H9 (cell line): Measurements from ENCODE around the gene AGT. TPM values are rescaled to one million over a fixed set of nuclear protein-coding genes. Genes with fewer than 3 reads are reported as not detected.

Source experiments
- DNase-seq: peaks from one replicate; pipeline ENCODE4 v3.0.0-alpha.2; 2017
- H2AFZ ChIP-seq: one replicate; pipeline ENCODE4 v1.6.1; 2013; ENCODE audit warnings: mild to moderate bottlenecking, low read length, control low read depth, moderate library complexity
- H2AK5ac ChIP-seq: 2 replicates; pipeline ENCODE4 v1.6.1; 2013; ENCODE audit warnings: low read length, control low read depth, mixed read lengths; ENCODE audit not compliant: insufficient read length
- H2BK120ac ChIP-seq: one replicate; pipeline ENCODE4 v1.6.1; 2013; ENCODE audit warnings: low read depth, mild to moderate bottlenecking, low read length, control low read depth, inconsistent platforms; ENCODE audit not compliant: poor library complexity, severe bottlenecking
- H2BK12ac ChIP-seq: 2 replicates; pipeline ENCODE4 v1.6.1; 2013; ENCODE audit warnings: low read length, control low read depth, mixed read lengths, low read depth; ENCODE audit not compliant: insufficient read length
- H2BK15ac ChIP-seq: 2 replicates; pipeline ENCODE4 v1.6.1; 2013; ENCODE audit warnings: low read depth, low read length, control low read depth
- H2BK20ac ChIP-seq: one replicate; pipeline ENCODE4 v1.6.1; 2013; ENCODE audit warnings: low read depth, mild to moderate bottlenecking, low read length, control low read depth, inconsistent platforms; ENCODE audit not compliant: poor library complexity, severe bottlenecking
- H2BK5ac ChIP-seq: 2 replicates; pipeline ENCODE4 v1.6.1; 2013; ENCODE audit warnings: low read length, control low read depth, mixed read lengths; ENCODE audit not compliant: insufficient read length
- H3K14ac ChIP-seq: 2 replicates; pipeline ENCODE4 v1.6.1; 2013; ENCODE audit warnings: low read length, control low read depth; ENCODE audit not compliant: insufficient read depth
- H3K18ac ChIP-seq: 2 replicates; pipeline ENCODE4 v1.6.1; 2013; ENCODE audit warnings: low read depth, mild to moderate bottlenecking, mixed read lengths, low read length, control low read depth; ENCODE audit not compliant: insufficient read length
- H3K23ac ChIP-seq: 2 replicates; pipeline ENCODE4 v1.6.1; 2013; ENCODE audit warnings: low read length, control low read depth, mixed read lengths, low read depth; ENCODE audit not compliant: insufficient read length
- H3K23me2 ChIP-seq: 2 replicates; pipeline ENCODE4 v1.6.1; 2013; ENCODE audit warnings: low read depth, mild to moderate bottlenecking, mixed read lengths, low read length, control low read depth; ENCODE audit not compliant: insufficient read length, poor library complexity, severe bottlenecking
- H3K27ac ChIP-seq: 2 replicates; pipeline ENCODE4 v1.5.1; 2013; ENCODE audit warnings: low read length, control low read depth, mixed read lengths, low read depth; ENCODE audit not compliant: insufficient read length
- H3K27me3 ChIP-seq: 2 replicates; pipeline ENCODE4 v1.6.1; 2013; ENCODE audit warnings: low read length, control low read depth, inconsistent platforms; ENCODE audit not compliant: insufficient read depth
- H3K4ac ChIP-seq: 2 replicates; pipeline ENCODE4 v1.6.1; 2013; ENCODE audit warnings: low read depth, mild to moderate bottlenecking, control low read depth, inconsistent platforms, low read length, moderate library complexity
- H3K4me1 ChIP-seq: 2 replicates; pipeline ENCODE4 v1.6.1; 2013; ENCODE audit warnings: low read length, control low read depth, inconsistent platforms; ENCODE audit not compliant: insufficient read depth
- H3K4me2 ChIP-seq: 2 replicates; pipeline ENCODE4 v1.6.1; 2013; ENCODE audit warnings: low read length, control low read depth, mixed read lengths; ENCODE audit not compliant: insufficient read length, insufficient read depth
- H3K56ac ChIP-seq: 2 replicates; pipeline ENCODE4 v1.6.1; 2013; ENCODE audit warnings: low read depth, mild to moderate bottlenecking, mixed read lengths, low read length, control low read depth; ENCODE audit not compliant: insufficient read length
- H3K79me1 ChIP-seq: 2 replicates; pipeline ENCODE4 v1.6.1; 2013; ENCODE audit warnings: low read depth, mild to moderate bottlenecking, moderate library complexity, low read length, control low read depth, inconsistent platforms; ENCODE audit not compliant: insufficient read depth, poor library complexity, severe bottlenecking
- H3K79me2 ChIP-seq: 2 replicates; pipeline ENCODE4 v1.6.1; 2013; ENCODE audit warnings: low read length, control low read depth, inconsistent platforms; ENCODE audit not compliant: insufficient read depth
- H3K9ac ChIP-seq: 2 replicates; pipeline ENCODE4 v1.6.1; 2013; ENCODE audit warnings: low read length, control low read depth, mixed read lengths; ENCODE audit not compliant: insufficient read length; ENCODE audit errors: extremely low read depth
- H3K9me3 ChIP-seq: one replicate; pipeline ENCODE4 v1.6.1; 2013; ENCODE audit warnings: low read depth, low read length, inconsistent platforms; ENCODE audit not compliant: control insufficient read depth
- H3T11ph ChIP-seq: one replicate; pipeline ENCODE4 v1.6.1; 2013; ENCODE audit warnings: mild to moderate bottlenecking, low read length, control low read depth, inconsistent platforms
- H4K20me1 ChIP-seq: one replicate; pipeline ENCODE4 v1.6.1; 2013; ENCODE audit not compliant: control insufficient read depth, insufficient read length, insufficient read depth
- H4K5ac ChIP-seq: 2 replicates; pipeline ENCODE4 v1.6.1; 2013; ENCODE audit warnings: low read depth, mild to moderate bottlenecking, mixed read lengths, low read length, control low read depth; ENCODE audit not compliant: insufficient read length
- H4K8ac ChIP-seq: replicated peaks from 2 replicates; pipeline ENCODE4 v1.6.1; 2013; ENCODE audit warnings: low read length, control low read depth, mixed read lengths, low read depth; ENCODE audit not compliant: insufficient read length
- H4K91ac ChIP-seq: 2 replicates; pipeline ENCODE4 v1.6.1; 2013; ENCODE audit warnings: low read depth, mild to moderate bottlenecking, moderate library complexity, mixed read lengths, low read length, control low read depth; ENCODE audit not compliant: insufficient read length
- H3K27ac Mint-ChIP-seq, 3 experiments: 2 replicates in 2 of 3; 3 replicates in 1 of 3; pipeline ENCODE4 v1.8.0; 2020 to 2021; ENCODE audit warnings: mixed read lengths in 3 of 3, mild to moderate bottlenecking in 1 of 3, moderate library complexity in 1 of 3
- H3K27me3 Mint-ChIP-seq: 2 replicates; pipeline ENCODE4 v1.8.0; 2021; ENCODE audit warnings: low read depth, mild to moderate bottlenecking, moderate library complexity, mixed read lengths
- H3K36me3 Mint-ChIP-seq, 3 experiments: 2 replicates in 2 of 3; 3 replicates in 1 of 3; pipeline ENCODE4 v1.8.0; 2020 to 2021; ENCODE audit warnings: low read depth in 3 of 3, mixed read lengths in 3 of 3; ENCODE audit not compliant: insufficient read depth in 1 of 3
- H3K4me1 Mint-ChIP-seq, 2 experiments: 2 replicates each; pipeline ENCODE4 v1.8.0; 2020; ENCODE audit warnings: mixed read lengths in 2 of 2
- H3K4me3 Mint-ChIP-seq, 2 experiments: 2 replicates in 1 of 2; 3 replicates in 1 of 2; pipeline ENCODE4 v1.8.0; 2020 to 2021; ENCODE audit warnings: mild to moderate bottlenecking in 2 of 2, mixed read lengths in 2 of 2, moderate library complexity in 1 of 2
- H3K9me3 Mint-ChIP-seq, 2 experiments: 2 replicates in 1 of 2; 3 replicates in 1 of 2; pipeline ENCODE4 v1.8.0; 2020; ENCODE audit warnings: mild to moderate bottlenecking in 2 of 2, mixed read lengths in 2 of 2, moderate library complexity in 1 of 2
- CTCF ChIP-seq: fragments of 200-600 bp; sonication (generic); conservative IDR thresholded peaks from 3 replicates; pipeline ENCODE4 v1.8.0; 2021; ENCODE audit warnings: antibody characterized with exemption, mild to moderate bottlenecking
- WGBS: extraction: QIAGEN DNeasy Blood & Tissue Kit; methylation state at CpG from one replicate; pipeline ENCODE4 v1.1.7; 2013; ENCODE audit warnings: missing lambda C conversion rate, low lambda C conversion rate, mixed read lengths; ENCODE audit not compliant: insufficient read length; ENCODE audit errors: extremely low coverage; 5-methylcytosine and 5-hydroxymethylcytosine counted together
- total RNA-seq: library from RNA; stranded (reverse); gene quantifications from 2 replicates; pipeline ENCODE4 v1.2.1, GENCODE V29; 2021

The AGT gene
- total RNA-seq, 1 experiment from 2014 or later: not detected

GRCh38 chr1:230696218-230696617 lies 17.7 kb downstream of the AGT start:
- Histone ChIP-seq H3K56ac (no peak overlapping the region), H3K18ac (no peak overlapping the region), H3K14ac (no peak overlapping the region), H3K79me2 (no peaks in the 10 kb centered on the region), H2AFZ (no peak overlapping the region), H2BK5ac (no peak overlapping the region), H3K4me2 (no peak overlapping the region), H3K27ac (no peak overlapping the region), H3T11ph (no peak overlapping the region), H3K23me2 (no peaks in the 10 kb centered on the region), H3K27me3 (no peaks in the 10 kb centered on the region), H2BK20ac (no peak overlapping the region), H3K4ac (no peak overlapping the region), H3K9me3 (no peaks in the 10 kb centered on the region), H2AK5ac (no peak overlapping the region), H4K5ac (no peak overlapping the region), H3K9ac (no peak overlapping the region), H3K79me1 (no peaks in the 10 kb centered on the region), H2BK120ac (no peak overlapping the region), H2BK12ac (no peak overlapping the region), H3K23ac (no peak overlapping the region), H4K8ac (no peak overlapping the region), H4K20me1 (no peaks in the 10 kb centered on the region), H2BK15ac (no peak overlapping the region), H3K4me1 (no peaks in the 10 kb centered on the region), H4K91ac (no peak overlapping the region)
- H3K4me3 Mint-ChIP-seq: no peak overlapping the region
- WGBS: no CpG with 5 or more reads among the region's 8 CpGs
- no peak for DNase-seq
- no peak for TF ChIP-seq CTCF
- H3K27ac Mint-ChIP-seq: no peak overlapping the region
- peaks cover 9% of the 10 kb centered on the region for H3K27me3 Mint-ChIP-seq
- no peaks in the 10 kb centered on the region for H3K9me3 Mint-ChIP-seq
- H3K36me3 Mint-ChIP-seq: peaks cover 12 to 27% (median 25%) of the 10 kb centered on the region in 3 experiments; a peak in 6 of 7 replicates
- peaks cover 4 to 11% of the 10 kb centered on the region in 2 experiments for H3K4me1 Mint-ChIP-seq
